Stomach (tissue), 9 donors: Measurements from ENCODE around the gene ATP8B2. TPM values are rescaled to one million over a fixed set of nuclear protein-coding genes. Genes with fewer than 3 reads are reported as not detected.

Experiments
- DNase-seq, 2 donors: peaks; one replicate each; pipeline versions ENCODE4 v3.0.0 to v3.0.0-alpha.2; 2013 to 2019
- H3K27ac ChIP-seq, 5 donors: fragments of 200-600 bp in 4 of 5; sonication (generic) in 4 of 5; one replicate each; pipeline ENCODE4 v1.5.1; 2013 to 2019; ENCODE audit warnings: mild to moderate bottlenecking in 1 of 5, moderate library complexity in 1 of 5
- H3K27me3 ChIP-seq, 3 donors: fragments of 200-600 bp; sonication (generic); one replicate each; pipeline ENCODE4 v1.5.1; 2017 to 2019; ENCODE audit warnings: mixed run types in 1 of 3
- H3K36me3 ChIP-seq, 4 donors: fragments of 200-600 bp; sonication (generic); 1 replicate in 3 of 4; 2 replicates in 1 of 4; pipeline ENCODE4 v1.5.1; 2016 to 2019
- H3K4me1 ChIP-seq, 4 donors: fragments of 200-600 bp; sonication (generic); one replicate each; pipeline ENCODE4 v1.5.1; 2016 to 2019
- H3K4me3 ChIP-seq, 4 donors: fragments of 200-600 bp; sonication (generic) in 3 of 4; one replicate each; pipeline ENCODE4 v1.5.1; 2016 to 2019; ENCODE audit warnings: mild to moderate bottlenecking in 1 of 4
- H3K9me3 ChIP-seq, 4 donors: fragments of 200-600 bp; sonication (generic); one replicate each; pipeline ENCODE4 v1.5.1; 2016 to 2019
- EP300 ChIP-seq: sonication (generic); formaldehyde crosslinking; IDR thresholded peaks from one replicate; pipeline ENCODE4 v1.6.1; 2017; ENCODE audit warnings: antibody characterized with exemption
- POLR2A ChIP-seq, 4 donors: fragments of 450-650 bp; IDR thresholded peaks; one replicate each; pipeline ENCODE4 v1.6.1; 2016; ENCODE audit warnings: antibody characterized with exemption in 4 of 4, control low read depth in 2 of 4, mild to moderate bottlenecking in 1 of 4, moderate library complexity in 1 of 4
- POLR2AphosphoS5 ChIP-seq, 3 donors: sonication (generic); formaldehyde crosslinking; IDR thresholded peaks; one replicate each; pipeline ENCODE4 v1.6.1; 2016; ENCODE audit warnings: antibody characterized with exemption in 3 of 3
- WGBS, 5 donors: extraction: QIAGEN DNeasy Blood & Tissue Kit in 3 of 5; methylation state at CpG; one replicate each; pipeline versions ENCODE4 v1.1.5 to v1.1.7; 2013 to 2018; 5-methylcytosine and 5-hydroxymethylcytosine counted together
- intact Hi-C: fragments of 100-400 bp; cut with DNase I; formaldehyde crosslinking; loops from one replicate; pipeline ENCODE4 v1.15.1; 2023; ENCODE audit warnings: low total_unique reads
- polyA plus RNA-seq, 3 donors: library from polyadenylated mRNA; stranded (reverse); fragments of 200-250 nt; gene quantifications; one replicate each; pipeline ENCODE4 v1.2.3, GENCODE V29; 2013
- small RNA-seq, 4 donors: library from RNA; depleted of rRNA; stranded (forward); fragments of <200 nt; gene quantifications; one replicate each; pipeline ENCODE3, GENCODE V24; 2016
- total RNA-seq, 5 donors: library from RNA; depleted of rRNA; stranded (reverse); fragments of >200 nt; gene quantifications; one replicate each; pipeline versions ENCODE4 v1.1.0 to v1.2.3, GENCODE V29; 2014 to 2016
- TF ChIP-seq, protein P1 (sequence below), 7 experiments: fragments of 450-650 bp in 4 of 7; fragments of 200-600 bp in 3 of 7; sonication (generic) in 3 of 7; IDR thresholded peaks; one replicate each; pipeline ENCODE4 v1.5.1; 2016 to 2019; ENCODE audit warnings: antibody characterized with exemption in 7 of 7, control low read depth in 2 of 7, mild to moderate bottlenecking in 1 of 7
- donor health status: healthy with polysubstance abuse.
- donor health status: Bipolar disorder and iron deficiency.
- donor health status: healthy.

The ATP8B2 gene
- total and polyA plus RNA-seq, 8 donors: 5.4 to 64.2 (median 40.0) TPM

DNA sequence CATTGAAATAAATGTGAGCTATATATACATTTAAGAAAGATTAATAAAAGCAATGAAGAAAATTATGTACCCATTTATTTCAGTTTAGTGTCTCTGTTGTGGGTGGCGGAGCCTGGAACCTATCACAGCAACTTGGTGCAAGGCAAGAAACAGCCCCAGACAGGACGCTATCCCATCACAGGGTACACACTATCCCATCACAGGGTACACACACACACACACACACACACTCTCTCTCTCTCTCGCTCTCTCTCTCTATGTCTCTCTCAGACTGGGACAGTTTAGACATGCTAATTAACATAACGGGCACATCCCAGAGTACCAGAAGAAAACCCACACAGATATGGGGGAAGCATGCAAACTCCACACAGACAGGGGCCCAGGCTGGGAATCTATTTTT is 73.4 kb downstream of the ATP8B2 start:
- TF ChIP-seq, protein P1, sequence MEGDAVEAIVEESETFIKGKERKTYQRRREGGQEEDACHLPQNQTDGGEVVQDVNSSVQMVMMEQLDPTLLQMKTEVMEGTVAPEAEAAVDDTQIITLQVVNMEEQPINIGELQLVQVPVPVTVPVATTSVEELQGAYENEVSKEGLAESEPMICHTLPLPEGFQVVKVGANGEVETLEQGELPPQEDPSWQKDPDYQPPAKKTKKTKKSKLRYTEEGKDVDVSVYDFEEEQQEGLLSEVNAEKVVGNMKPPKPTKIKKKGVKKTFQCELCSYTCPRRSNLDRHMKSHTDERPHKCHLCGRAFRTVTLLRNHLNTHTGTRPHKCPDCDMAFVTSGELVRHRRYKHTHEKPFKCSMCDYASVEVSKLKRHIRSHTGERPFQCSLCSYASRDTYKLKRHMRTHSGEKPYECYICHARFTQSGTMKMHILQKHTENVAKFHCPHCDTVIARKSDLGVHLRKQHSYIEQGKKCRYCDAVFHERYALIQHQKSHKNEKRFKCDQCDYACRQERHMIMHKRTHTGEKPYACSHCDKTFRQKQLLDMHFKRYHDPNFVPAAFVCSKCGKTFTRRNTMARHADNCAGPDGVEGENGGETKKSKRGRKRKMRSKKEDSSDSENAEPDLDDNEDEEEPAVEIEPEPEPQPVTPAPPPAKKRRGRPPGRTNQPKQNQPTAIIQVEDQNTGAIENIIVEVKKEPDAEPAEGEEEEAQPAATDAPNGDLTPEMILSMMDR (IDR thresholded peaks at IDR 0.05): no peak
- no peak for TF ChIP-seq POLR2A (IDR thresholded peaks at IDR 0.05)
- no peak for TF ChIP-seq POLR2AphosphoS5 (IDR thresholded peaks at IDR 0.05)
- TF ChIP-seq EP300: no peak
- Histone ChIP-seq H3K27ac (no peak overlapping the region), H3K4me1 (peaks cover 0 to 21% (median 0%) of the 10 kb centered on the region in 4 donors), H3K27me3 (no peaks in the 10 kb centered on the region), H3K4me3 (no peak overlapping the region), H3K36me3 (no peaks in the 10 kb centered on the region), H3K9me3 (no peaks in the 10 kb centered on the region)
- intact Hi-C loops: no loop called here
- WGBS, 5 donors: 91 to 94% (median 93%) methylated on average over 4 of the region's 4 CpGs
- no peak for DNase-seq

DNA sequence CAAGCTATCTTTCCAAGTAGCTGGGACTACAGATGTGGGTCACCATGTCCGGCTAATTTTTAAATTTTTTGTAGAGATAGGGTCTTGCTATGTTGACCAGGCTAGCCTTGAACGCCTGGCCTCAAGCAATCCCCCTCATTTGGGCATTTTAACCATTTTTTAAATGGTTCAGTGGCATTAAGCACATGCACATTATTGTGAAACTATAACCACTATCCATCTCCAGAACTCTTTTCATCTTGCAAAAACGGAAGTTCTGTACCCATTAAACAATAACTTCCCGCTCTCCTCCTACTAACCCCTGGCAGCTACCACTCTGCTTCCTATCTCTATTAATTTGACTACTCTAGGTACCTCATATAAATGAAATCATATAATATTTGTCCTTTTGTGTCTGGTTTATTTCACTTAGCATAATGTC is 75.1 kb downstream of the ATP8B2 start:
- intact Hi-C loops: loop anchor here (10.0 kb wide), 1 partner anchor 64 kb away; no protein-coding TSS in a partner anchor
- WGBS, 5 donors: 76 to 85% (median 83%) methylated on average over 4 of the region's 4 CpGs

More for the DNA sequence above, 75.1 kb downstream of the ATP8B2 start:
- H3K27me3 ChIP-seq: no peaks in the 10 kb centered on the region
- peaks cover 6 to 36% (median 8%) of the 10 kb centered on the region in 4 donors for H3K4me1 ChIP-seq
- H3K9me3 ChIP-seq: no peaks in the 10 kb centered on the region
- no peak for DNase-seq
- no peak for TF ChIP-seq POLR2A (IDR thresholded peaks at IDR 0.05)
- TF ChIP-seq EP300: no peak
- no peak for TF ChIP-seq POLR2AphosphoS5 (IDR thresholded peaks at IDR 0.05)
- TF ChIP-seq, protein P1 (IDR thresholded peaks at IDR 0.05): no peak
- no peaks in the 10 kb centered on the region for H3K36me3 ChIP-seq
- no peak overlapping the region for H3K27ac ChIP-seq
- H3K4me3 ChIP-seq: no peak overlapping the region

Small RNA genes within 50 kb of the gene (small RNA-seq; reads per million reads assigned to genes)
- 0 to 0.20 (median 0.04) reads per million in 4 donors for gene RF00273
- gene RNU6-121P: 0 reads per million in 4 donors
- gene RNU6-239P: 0 reads per million in 4 donors
- 0 reads per million in 4 donors for gene RNU7-57P

Other genes starting within 250 kb of the ATP8B2 start
- under 1 TPM in 1 of 5 donors, not detected in 4; 0.18 TPM for gene NUP210L, start 170.5 kb upstream of the ATP8B2 start, total RNA-seq
- not detected for gene NUP210L, start 170.5 kb upstream of the ATP8B2 start, polyA plus RNA-seq
- 100 to 1,000 TPM in 4 of 5 donors, 10 to 100 TPM in 1; 32.7 to 293 (median 214) TPM for gene TPM3, start 133.4 kb upstream of the ATP8B2 start, total RNA-seq
- gene TPM3, start 133.4 kb upstream of the ATP8B2 start, polyA plus RNA-seq: 100 to 1,000 TPM; 101 to 364 (median 159) TPM
- not detected for gene CFAP141, start 119.2 kb upstream of the ATP8B2 start, total RNA-seq
- gene CFAP141, start 119.2 kb upstream of the ATP8B2 start, polyA plus RNA-seq: not detected
- gene UBAP2L, start 104.6 kb upstream of the ATP8B2 start, total RNA-seq: 100 to 1,000 TPM in 2 of 5 donors, 10 to 100 TPM in 3; 25.2 to 109 (median 90.6) TPM
- gene UBAP2L, start 104.6 kb upstream of the ATP8B2 start, polyA plus RNA-seq: 10 to 100 TPM; 41.1 to 44.8 (median 43.4) TPM
- 100 to 1,000 TPM in 1 of 5 donors, 10 to 100 TPM in 4; 36.2 to 167 (median 61.0) TPM for gene HAX1, start 52.9 kb upstream of the ATP8B2 start, total RNA-seq
- gene HAX1, start 52.9 kb upstream of the ATP8B2 start, polyA plus RNA-seq: 100 to 1,000 TPM; 100 to 136 (median 120) TPM
- gene AQP10, start 4.4 kb upstream of the ATP8B2 start, total RNA-seq: not detected
- not detected for gene AQP10, start 4.4 kb upstream of the ATP8B2 start, polyA plus RNA-seq
- 10 to 100 TPM; 12.7 to 73.9 (median 37.4) TPM for gene IL6R, start 79.8 kb downstream of the ATP8B2 start, total RNA-seq
- 1 to 10 TPM; 1.9 to 4.1 (median 4.0) TPM for gene IL6R, start 79.8 kb downstream of the ATP8B2 start, polyA plus RNA-seq
- 1 to 10 TPM in 2 of 5 donors, under 1 TPM in 1, not detected in 2; 0.18 to 1.7 (median 1.0) TPM for gene TDRD10, start 176.7 kb downstream of the ATP8B2 start, total RNA-seq
- gene TDRD10, start 176.7 kb downstream of the ATP8B2 start, polyA plus RNA-seq: 1 to 10 TPM in 2 of 3 donors, under 1 TPM in 1; 0.81 to 4.1 (median 2.4) TPM
- gene SHE, start 176.9 kb downstream of the ATP8B2 start, total RNA-seq: 10 to 100 TPM in 2 of 5 donors, 1 to 10 TPM in 2, under 1 TPM in 1; 0.87 to 13.8 (median 4.9) TPM
- gene SHE, start 176.9 kb downstream of the ATP8B2 start, polyA plus RNA-seq: 1 to 10 TPM; 2.9 to 5.2 (median 4.0) TPM
- gene UBE2Q1, start 233.1 kb downstream of the ATP8B2 start, total RNA-seq: 100 to 1,000 TPM in 1 of 5 donors, 10 to 100 TPM in 4; 20.4 to 137 (median 24.2) TPM
- 10 to 100 TPM; 25.0 to 32.8 (median 31.9) TPM for gene UBE2Q1, start 233.1 kb downstream of the ATP8B2 start, polyA plus RNA-seq
- under 1 TPM in 2 of 5 donors, not detected in 3; under 0.01 to 0.37 TPM for gene CHRNB2, start 242.3 kb downstream of the ATP8B2 start, total RNA-seq
- gene CHRNB2, start 242.3 kb downstream of the ATP8B2 start, polyA plus RNA-seq: under 1 TPM in 2 of 3 donors, not detected in 1; 0.12 to 0.38 TPM